Testis (tissue), 3 donors: Measurements from ENCODE around the gene SLC5A6. TPM values are rescaled to one million over a fixed set of nuclear protein-coding genes. Genes with fewer than 3 reads are reported as not detected.

Experiments
- DNase-seq: peaks from one replicate; pipeline ENCODE4 v3.0.0-alpha.2; 2019
- H3K27ac ChIP-seq, 2 donors: fragments of 200-600 bp; sonication (generic); one replicate each; pipeline ENCODE4 v1.5.1; 2019
- H3K27me3 ChIP-seq: fragments of 200-600 bp; sonication (generic); one replicate; pipeline ENCODE4 v1.5.1; 2019
- H3K36me3 ChIP-seq: fragments of 200-600 bp; sonication (generic); one replicate; pipeline ENCODE4 v1.5.1; 2017; ENCODE audit warnings: low read depth; ENCODE audit errors: missing control alignments
- H3K4me1 ChIP-seq: fragments of 200-600 bp; sonication (generic); one replicate; pipeline ENCODE4 v1.5.1; 2019
- H3K4me3 ChIP-seq, 2 donors: fragments of 200-600 bp; sonication (generic); one replicate each; pipeline ENCODE4 v1.5.1; 2017 to 2019
- H3K9me3 ChIP-seq: fragments of 200-600 bp; sonication (generic); one replicate; pipeline ENCODE4 v1.5.1; 2017
- POLR2A ChIP-seq: fragments of 450-650 bp; IDR thresholded peaks from one replicate; pipeline ENCODE4 v1.6.1; 2017; ENCODE audit warnings: antibody characterized with exemption, mild to moderate bottlenecking, moderate library complexity
- WGBS, 2 donors: methylation state at CpG; one replicate each; pipeline ENCODE4 v1.1.5; 2018; 5-methylcytosine and 5-hydroxymethylcytosine counted together
- intact Hi-C: fragments of 100-400 bp; cut with DNase I; formaldehyde crosslinking; loops from one replicate; pipeline ENCODE4 v1.15.1; 2023; ENCODE audit warnings: low total_unique reads
- polyA plus RNA-seq: library from polyadenylated mRNA; stranded (reverse); fragments of 350-450 nt; fragmentation: Illumina TruSeq; extraction: RNeasy Lipid Tissue Mini Kit (QIAGEN cat#74804); gene quantifications from one replicate; pipeline ENCODE4 v1.2.3, GENCODE V29; 2014; ENCODE audit warnings: low read depth, low replicate concordance; ENCODE audit not compliant: insufficient read depth
- total RNA-seq, 2 donors: library from RNA; depleted of rRNA; stranded (reverse); fragments of >200 nt; gene quantifications; one replicate each; pipeline ENCODE4 v1.2.3, GENCODE V29; 2016
- TF ChIP-seq, protein P1 (sequence below), 3 experiments: fragments of 450-650 bp in 2 of 3; fragments of 200-600 bp in 1 of 3; sonication (generic) in 1 of 3; IDR thresholded peaks; one replicate each; pipeline ENCODE4 v1.5.1; 2016 to 2019; ENCODE audit warnings: antibody characterized with exemption in 3 of 3, mild to moderate bottlenecking in 2 of 3, moderate library complexity in 1 of 3

SLC5A6 gene
- total and polyA plus RNA-seq, 3 donors from 2014 or later = 83.4 to 84.0 (median 83.9) TPM

DNA sequence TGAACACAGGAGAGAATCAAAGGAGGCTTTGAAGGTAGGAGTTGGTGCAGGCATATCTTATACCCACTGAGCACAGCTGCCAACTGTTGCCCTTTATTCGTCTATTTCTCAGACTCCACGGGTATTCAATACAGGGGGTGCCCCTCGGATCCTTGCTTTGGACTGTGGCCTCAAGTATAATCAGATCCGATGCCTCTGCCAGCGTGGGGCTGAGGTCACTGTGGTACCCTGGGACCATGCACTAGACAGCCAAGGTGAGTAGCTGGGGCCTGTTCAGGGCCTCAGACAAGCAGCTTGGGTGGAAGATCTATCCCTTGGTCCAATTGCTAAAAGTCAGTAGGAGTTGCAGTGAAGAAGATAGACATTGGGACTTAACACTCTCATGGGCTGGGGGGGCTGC is 10.3 kb upstream of the SLC5A6 start:
- intact Hi-C loops = no loop called here
- no peak for DNase-seq
- no peaks in the 10 kb centered on the region for H3K27me3 ChIP-seq
- no peak overlapping the region for H3K4me3 ChIP-seq
- no peak for TF ChIP-seq POLR2A
- TF ChIP-seq, protein P1, sequence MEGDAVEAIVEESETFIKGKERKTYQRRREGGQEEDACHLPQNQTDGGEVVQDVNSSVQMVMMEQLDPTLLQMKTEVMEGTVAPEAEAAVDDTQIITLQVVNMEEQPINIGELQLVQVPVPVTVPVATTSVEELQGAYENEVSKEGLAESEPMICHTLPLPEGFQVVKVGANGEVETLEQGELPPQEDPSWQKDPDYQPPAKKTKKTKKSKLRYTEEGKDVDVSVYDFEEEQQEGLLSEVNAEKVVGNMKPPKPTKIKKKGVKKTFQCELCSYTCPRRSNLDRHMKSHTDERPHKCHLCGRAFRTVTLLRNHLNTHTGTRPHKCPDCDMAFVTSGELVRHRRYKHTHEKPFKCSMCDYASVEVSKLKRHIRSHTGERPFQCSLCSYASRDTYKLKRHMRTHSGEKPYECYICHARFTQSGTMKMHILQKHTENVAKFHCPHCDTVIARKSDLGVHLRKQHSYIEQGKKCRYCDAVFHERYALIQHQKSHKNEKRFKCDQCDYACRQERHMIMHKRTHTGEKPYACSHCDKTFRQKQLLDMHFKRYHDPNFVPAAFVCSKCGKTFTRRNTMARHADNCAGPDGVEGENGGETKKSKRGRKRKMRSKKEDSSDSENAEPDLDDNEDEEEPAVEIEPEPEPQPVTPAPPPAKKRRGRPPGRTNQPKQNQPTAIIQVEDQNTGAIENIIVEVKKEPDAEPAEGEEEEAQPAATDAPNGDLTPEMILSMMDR (IDR thresholded peaks at IDR 0.05) = no peak
- 90 to 98% methylated on average over 5 of the region's 5 CpGs for WGBS, 2 donors
- no peaks in the 10 kb centered on the region for H3K36me3 ChIP-seq
- H3K4me1 ChIP-seq = peaks cover 18% of the 10 kb centered on the region
- H3K27ac ChIP-seq = no peak overlapping the region
- no peaks in the 10 kb centered on the region for H3K9me3 ChIP-seq

- no peaks in the 10 kb centered on the region for H3K9me3 ChIP-seq
- no peaks in the 10 kb centered on the region for H3K27me3 ChIP-seq
- no peak for DNase-seq
- no peaks in the 10 kb centered on the region for H3K36me3 ChIP-seq
- 81 to 91% methylated on average over 3 of the region's 3 CpGs for WGBS, 2 donors
- intact Hi-C loops = no loop called here
- peaks cover 17% of the 10 kb centered on the region for H3K4me1 ChIP-seq
- H3K27ac ChIP-seq = no peak overlapping the region
- TF ChIP-seq, protein P1 (IDR thresholded peaks at IDR 0.05) = no peak
- no peak for TF ChIP-seq POLR2A
- H3K4me3 ChIP-seq = no peak overlapping the region
Observed at GRCh38 chr2:27221166-27221565, 9.1 kb upstream of the SLC5A6 start.

DNA sequence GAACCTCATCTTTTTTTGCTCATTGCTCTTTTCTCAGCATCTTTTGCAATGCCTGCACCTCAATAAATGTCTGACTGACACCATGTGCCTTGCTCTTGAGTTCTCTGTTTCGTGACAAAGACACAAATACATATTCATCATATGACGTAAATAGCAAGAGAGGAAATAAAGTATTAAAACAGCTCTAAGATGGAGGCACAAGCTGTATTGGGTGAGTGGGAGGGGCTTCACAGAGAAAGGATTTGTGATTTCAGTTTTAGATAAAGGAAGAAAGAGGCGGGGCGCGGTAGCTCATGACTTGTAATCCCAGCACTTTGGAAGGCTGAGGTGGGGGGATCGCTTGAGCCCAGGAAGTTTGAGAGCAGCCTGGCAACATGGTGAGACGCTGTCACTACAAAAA is 8.0 kb upstream of the SLC5A6 start:
- intact Hi-C loops = no loop called here
- no peak for DNase-seq
- Histone ChIP-seq H3K27ac (no peak overlapping the region), H3K9me3 (no peaks in the 10 kb centered on the region), H3K4me3 (no peak overlapping the region), H3K27me3 (no peaks in the 10 kb centered on the region), H3K4me1 (peaks cover 17% of the 10 kb centered on the region), H3K36me3 (no peaks in the 10 kb centered on the region)
- 93 to 94% methylated on average over 7 of the region's 7 CpGs for WGBS, 2 donors
- no peak for TF ChIP-seq POLR2A
- TF ChIP-seq, protein P1 (IDR thresholded peaks at IDR 0.05) = no peak

DNA sequence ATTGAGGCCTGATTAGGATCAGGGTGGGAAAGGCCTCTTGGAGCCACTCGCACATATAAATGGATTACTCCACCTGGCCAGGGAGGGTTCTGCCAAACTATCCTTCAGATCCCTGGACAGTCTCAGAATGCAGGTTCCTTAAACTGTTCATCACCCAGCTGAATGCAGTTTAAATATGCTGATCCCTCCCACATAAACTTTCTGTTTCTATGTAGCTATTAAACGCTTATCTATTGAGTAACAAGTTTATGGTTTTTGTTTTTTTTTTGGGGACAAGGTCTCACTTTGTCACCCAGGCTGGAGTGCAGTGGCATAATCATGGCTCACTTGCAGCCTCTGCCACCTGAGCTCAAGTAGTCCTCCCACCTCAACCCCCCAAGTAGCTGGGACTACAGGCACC is 7.0 kb upstream of the SLC5A6 start:
- WGBS, 2 donors = 58 to 80% methylated on average over 2 of the region's 2 CpGs
- Histone ChIP-seq H3K27me3 (no peaks in the 10 kb centered on the region), H3K36me3 (no peaks in the 10 kb centered on the region), H3K4me3 (no peak overlapping the region), H3K9me3 (no peaks in the 10 kb centered on the region), H3K4me1 (peaks cover 17% of the 10 kb centered on the region), H3K27ac (peak overlapping the region; percentile 21 to 69)
- TF ChIP-seq, protein P1 (IDR thresholded peaks at IDR 0.05) = no peak
- TF ChIP-seq POLR2A = no peak
- DNase-seq = no peak
- intact Hi-C loops = loop anchor here (10.0 kb wide), 1 partner anchor 134 kb away; the partner anchor contains the start of gene KHK

GRCh38 chr2:27218614-27219013 is 6.5 kb upstream of the SLC5A6 start:
- Histone ChIP-seq H3K27ac (peak overlapping the region; percentile 21 to 69), H3K27me3 (no peaks in the 10 kb centered on the region), H3K4me3 (no peak overlapping the region), H3K4me1 (peaks cover 17% of the 10 kb centered on the region), H3K9me3 (no peaks in the 10 kb centered on the region), H3K36me3 (no peaks in the 10 kb centered on the region)
- intact Hi-C loops = loop anchor here (10.0 kb wide), 1 partner anchor 134 kb away; the partner anchor contains the start of gene KHK
- DNase-seq = no peak
- 38 to 52% methylated on average over 4 of the region's 4 CpGs for WGBS, 2 donors
- TF ChIP-seq, protein P1 (IDR thresholded peaks at IDR 0.05) = no peak
- TF ChIP-seq POLR2A = no peak
